HTERT RPE-1 (cell line): ENCODE results near the gene PIK3R3.
"Not testable (repeated sequence)": the region's sequence is repeated elsewhere in the genome, so short reads cannot be mapped to it uniquely, and the experiment has no call there.

Source experiments
- in situ Hi-C: fragments of 300-500 bp; cut with MboI; formaldehyde crosslinking; loops from 4 replicates; pipeline ENCODE4 v1.14.3; 2020; ENCODE audit warnings: low sequenced_read_pairs

Gene PIK3R3

DNA sequence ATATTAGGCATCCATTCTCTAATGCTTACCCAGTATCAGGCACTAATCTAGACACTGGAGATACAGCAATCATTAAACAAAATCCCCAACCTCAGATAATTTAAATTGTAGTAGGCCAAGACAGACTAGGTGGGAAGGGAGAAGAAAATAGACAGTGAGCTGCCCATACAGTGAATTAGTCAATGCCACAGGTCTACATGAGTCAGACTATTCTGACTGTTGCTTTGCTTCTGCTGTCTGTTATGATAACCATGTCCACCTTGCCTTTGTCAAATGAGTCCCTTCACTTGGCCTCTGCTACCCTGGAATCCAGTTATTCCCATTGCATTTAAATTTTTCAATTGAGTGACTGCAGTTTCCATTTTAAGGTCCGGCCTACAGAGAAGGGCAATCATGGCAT, 59.5 kb downstream of the PIK3R3 start:
- in situ Hi-C loops: no loop called here

DNA sequence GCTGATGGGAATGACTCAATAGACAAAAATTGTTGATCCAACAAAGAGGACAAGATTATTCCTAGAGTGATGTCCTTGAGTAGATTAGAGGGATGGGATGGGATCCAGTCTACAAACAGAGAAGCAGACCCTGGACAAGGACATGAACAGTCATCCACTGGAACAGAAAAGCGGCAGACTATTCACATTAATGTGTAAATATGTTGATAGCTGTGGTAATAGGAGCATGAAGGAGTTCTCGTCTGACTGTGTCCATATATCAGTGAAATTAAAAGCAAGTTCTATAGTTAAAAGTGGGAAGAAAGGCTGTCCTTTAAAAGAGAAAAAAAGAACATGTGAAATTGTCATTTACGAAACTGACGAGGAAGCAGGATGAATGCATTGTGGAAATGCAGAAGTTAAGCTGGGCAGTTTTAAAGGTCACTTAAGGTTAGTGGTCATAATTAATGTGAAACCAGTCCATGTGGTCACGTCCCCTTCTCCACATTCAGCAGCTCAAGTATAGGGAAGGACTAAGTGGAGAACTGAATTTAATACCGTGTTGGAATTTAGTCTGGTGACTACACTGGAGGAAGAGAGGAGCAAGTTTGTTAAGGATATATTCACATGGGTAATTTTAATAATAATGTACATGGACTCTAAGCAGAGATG, 62.1 kb downstream of the PIK3R3 start:
- in situ Hi-C loops: no loop called here

GRCh38 chr1:46068525-46068924, 63.9 kb downstream of the PIK3R3 start:
- in situ Hi-C loops: no loop called here

- in situ Hi-C loops: no loop called here
Measured at GRCh38 chr1:46067652-46068051, 64.8 kb downstream of the PIK3R3 start.

- in situ Hi-C loops: no loop called here
Measured at GRCh38 chr1:46065405-46065804, 67.0 kb downstream of the PIK3R3 start.

- in situ Hi-C loops: no loop called here
Measured at GRCh38 chr1:46064708-46065107, 67.7 kb downstream of the PIK3R3 start.

DNA sequence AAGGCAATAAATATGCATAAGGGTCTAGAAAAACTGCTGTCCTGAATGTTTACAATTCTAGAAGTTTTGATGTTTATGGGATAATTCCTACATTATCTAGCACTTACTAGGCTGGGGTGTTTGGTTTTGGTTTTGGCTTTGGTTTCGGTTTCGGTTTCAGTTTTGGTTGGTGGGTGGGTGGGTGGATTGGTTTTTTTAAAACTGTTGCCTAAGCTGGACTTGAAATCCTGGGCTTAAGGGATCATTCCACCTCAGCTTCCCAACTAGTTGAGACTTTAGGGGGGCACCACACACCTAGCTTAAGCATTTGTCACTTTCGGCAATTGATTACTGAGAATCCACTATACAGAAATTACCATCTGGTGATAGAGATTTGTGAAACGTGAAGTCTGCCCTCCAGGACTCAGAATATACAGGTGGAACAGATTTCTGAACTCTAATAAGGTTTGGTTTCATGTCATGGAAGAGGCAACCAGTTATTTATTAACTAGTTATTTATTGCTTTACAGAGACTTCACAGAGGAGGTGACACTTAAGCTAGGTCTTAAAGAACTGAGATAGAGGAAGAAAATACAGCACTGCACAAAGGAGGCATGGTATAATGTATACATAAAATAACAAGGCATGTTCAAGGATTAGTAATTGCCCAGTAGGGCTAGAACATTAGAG, 69.6 kb downstream of the PIK3R3 start:
- in situ Hi-C loops: no loop called here

GRCh38 chr1:46061146-46061545, 71.3 kb downstream of the PIK3R3 start:
- in situ Hi-C loops: no loop called here

DNA sequence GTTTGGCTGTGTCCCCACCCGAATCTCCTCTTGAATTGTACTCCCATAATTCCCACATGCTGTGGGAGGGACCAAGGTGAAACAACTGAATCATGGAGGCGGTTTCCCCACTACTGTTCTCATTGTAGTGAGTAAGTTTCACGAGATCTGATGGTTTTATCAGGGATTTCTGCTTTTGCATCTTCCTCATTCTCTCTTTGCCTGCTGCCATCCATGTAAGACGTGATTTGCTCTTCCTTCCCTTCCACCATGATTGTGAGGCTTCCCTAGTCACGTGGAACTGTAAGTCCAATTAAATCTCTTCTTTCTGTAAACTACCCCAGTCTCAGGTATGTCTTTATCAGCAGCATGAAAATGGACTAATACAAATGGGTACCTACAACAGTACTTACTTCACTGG, 73.5 kb downstream of the PIK3R3 start:
- in situ Hi-C loops: no loop called here

GRCh38 chr1:46057781-46058180, 74.6 kb downstream of the PIK3R3 start:
- in situ Hi-C loops: no loop called here

GRCh38 chr1:46057215-46057614, 75.2 kb downstream of the PIK3R3 start:
- in situ Hi-C loops: not testable (repeated sequence)

- in situ Hi-C loops: no loop called here
Measured at GRCh38 chr1:46056325-46056724, 76.1 kb downstream of the PIK3R3 start.

GRCh38 chr1:46053734-46054133, 78.7 kb downstream of the PIK3R3 start:
- in situ Hi-C loops: no loop called here

- in situ Hi-C loops: no loop called here
Measured at GRCh38 chr1:46044116-46044515, 88.3 kb downstream of the PIK3R3 start.

GRCh38 chr1:46043458-46044017, 88.9 kb downstream of the PIK3R3 start:
- in situ Hi-C loops: no loop called here

- in situ Hi-C loops: no loop called here
Measured at GRCh38 chr1:46041974-46042373, 90.5 kb downstream of the PIK3R3 start.

GRCh38 chr1:46041551-46041950, 90.9 kb downstream of the PIK3R3 start:
- in situ Hi-C loops: no loop called here

DNA sequence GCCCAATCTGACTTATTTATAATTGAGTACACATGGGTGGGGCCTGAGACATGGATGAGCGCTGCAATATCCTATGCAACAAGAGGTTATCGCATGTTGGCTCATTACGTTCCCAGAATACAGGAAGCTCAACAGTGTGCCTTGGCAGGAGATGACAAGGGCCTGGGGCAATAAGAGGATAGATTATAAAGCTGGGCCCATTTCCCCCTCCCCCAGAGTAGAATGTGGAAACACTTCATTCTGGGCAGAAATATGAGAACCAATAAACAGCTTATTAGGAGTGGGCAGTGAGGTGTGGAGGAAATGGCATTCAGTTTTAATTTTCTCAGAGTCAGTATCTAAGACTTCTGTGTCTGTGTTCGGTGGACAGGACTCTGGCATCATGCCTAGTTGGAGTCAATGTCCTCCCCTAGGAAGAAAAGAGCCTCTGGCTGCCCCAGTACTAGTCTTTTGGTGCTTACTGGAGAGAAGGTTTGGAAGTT, 92.8 kb downstream of the PIK3R3 start:
- in situ Hi-C loops: no loop called here

DNA sequence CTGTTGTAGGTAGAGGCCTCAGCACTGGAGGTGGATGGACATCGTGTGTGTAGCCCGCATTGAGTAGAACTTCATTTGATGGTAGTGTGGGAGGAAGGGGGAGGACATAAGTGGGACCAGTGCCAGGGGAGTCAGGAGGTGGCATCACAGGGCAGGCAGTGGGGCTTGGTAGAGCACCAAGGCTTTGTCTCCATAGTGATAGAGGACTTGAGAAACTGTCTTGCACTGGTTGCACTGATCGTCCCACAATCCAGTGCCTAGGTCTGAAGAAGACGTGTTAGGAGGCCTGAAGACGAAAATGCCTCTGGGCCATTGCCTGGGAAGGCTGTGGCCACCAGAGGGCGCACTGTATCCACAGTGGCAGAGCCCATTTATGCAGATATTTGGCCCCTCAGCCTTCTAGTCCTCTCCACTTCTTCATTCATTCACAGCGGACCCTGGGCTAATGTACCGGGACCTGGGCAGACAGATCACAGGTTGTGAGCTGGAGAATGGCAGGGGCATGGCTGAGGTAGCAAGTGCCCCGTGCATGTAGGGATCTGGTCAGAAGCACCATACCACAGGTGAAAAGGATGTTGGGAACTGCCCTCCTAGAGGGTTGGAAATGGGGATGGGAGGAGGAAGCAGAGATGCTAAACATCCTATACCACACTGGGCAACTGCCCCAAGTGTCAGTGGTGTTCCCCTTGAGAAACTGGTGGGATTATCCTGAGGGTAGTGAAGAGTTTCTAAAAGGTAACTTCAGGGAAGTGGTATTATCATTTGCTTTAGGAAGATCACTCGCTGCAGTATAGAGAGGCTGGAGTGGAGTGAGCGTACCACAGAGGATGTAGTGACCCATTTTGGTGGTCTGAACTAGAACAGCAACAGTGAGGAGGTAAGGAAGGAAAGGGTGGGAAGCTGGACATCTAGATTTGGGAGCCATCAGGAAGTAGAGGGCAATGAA, 95.3 kb downstream of the PIK3R3 start:
- in situ Hi-C loops: no loop called here

GRCh38 chr1:46034601-46035516, 97.6 kb downstream of the PIK3R3 start:
- in situ Hi-C loops: no loop called here
